ENCODE results near the gene CDH19.

DNA sequence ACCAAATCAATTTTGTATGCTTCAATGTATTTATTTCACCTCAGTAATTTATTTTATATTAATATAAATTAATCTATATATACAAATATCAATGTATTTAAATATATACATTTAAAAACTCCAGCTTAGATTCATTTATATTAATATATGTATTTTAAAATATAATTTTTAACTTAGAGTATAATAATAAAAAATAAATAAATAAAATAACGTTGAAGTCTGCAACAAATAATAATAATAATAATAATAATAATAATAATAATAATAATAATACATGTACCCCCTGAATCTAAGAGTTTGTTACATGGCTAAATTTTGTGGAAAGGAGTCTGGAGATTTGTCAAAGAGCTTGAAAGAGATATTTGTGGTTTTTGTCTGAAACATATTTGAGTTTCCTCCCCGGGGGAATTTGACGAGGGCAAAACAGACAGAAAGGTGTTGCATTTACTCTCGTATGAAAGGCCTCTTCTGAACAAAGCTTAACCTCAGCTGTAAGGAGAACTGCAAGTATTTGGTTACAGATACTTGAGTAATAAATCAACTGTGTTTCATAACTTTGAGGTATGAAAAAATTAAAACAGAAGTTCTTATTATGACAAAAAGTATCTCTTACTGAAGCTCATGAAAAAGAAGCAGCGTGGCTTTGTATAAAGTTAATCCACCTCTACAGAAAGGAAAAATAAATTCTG lies 93.4 kb downstream of the CDH19 start:
- no peak for TF ChIP-seq POLR2A (IDR thresholded peaks at IDR 0.05)
- TF ChIP-seq, protein P1, sequence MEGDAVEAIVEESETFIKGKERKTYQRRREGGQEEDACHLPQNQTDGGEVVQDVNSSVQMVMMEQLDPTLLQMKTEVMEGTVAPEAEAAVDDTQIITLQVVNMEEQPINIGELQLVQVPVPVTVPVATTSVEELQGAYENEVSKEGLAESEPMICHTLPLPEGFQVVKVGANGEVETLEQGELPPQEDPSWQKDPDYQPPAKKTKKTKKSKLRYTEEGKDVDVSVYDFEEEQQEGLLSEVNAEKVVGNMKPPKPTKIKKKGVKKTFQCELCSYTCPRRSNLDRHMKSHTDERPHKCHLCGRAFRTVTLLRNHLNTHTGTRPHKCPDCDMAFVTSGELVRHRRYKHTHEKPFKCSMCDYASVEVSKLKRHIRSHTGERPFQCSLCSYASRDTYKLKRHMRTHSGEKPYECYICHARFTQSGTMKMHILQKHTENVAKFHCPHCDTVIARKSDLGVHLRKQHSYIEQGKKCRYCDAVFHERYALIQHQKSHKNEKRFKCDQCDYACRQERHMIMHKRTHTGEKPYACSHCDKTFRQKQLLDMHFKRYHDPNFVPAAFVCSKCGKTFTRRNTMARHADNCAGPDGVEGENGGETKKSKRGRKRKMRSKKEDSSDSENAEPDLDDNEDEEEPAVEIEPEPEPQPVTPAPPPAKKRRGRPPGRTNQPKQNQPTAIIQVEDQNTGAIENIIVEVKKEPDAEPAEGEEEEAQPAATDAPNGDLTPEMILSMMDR (IDR thresholded peaks at IDR 0.05) = no peak
- TF ChIP-seq EP300 (IDR thresholded peaks at IDR 0.05) = no peak
- TF ChIP-seq POLR2AphosphoS5 (IDR thresholded peaks at IDR 0.05) = no peak

Measured in upper lobe of left lung (tissue), 4 donors.